Limb (tissue), 2 donors: ENCODE measurements around the gene ACTR1A.

Experiments used
- DNase-seq, 2 donors: peaks; one replicate each; pipeline ENCODE4 v3.0.0-alpha.2; 2016; ENCODE audit errors: extremely low spot score in 2 of 2

ACTR1A gene

GRCh38 chr10:102485093-102485784 lies 17.3 kb downstream of the ACTR1A start:
- DNase-seq: peak; percentile 59 to 63

GRCh38 chr10:102484021-102484420 lies 18.5 kb downstream of the ACTR1A start:
- DNase-seq: no peak

- no peak for DNase-seq
These were observed 22.1 kb downstream of the ACTR1A start for GRCh38 chr10:102480396-102480795.

- no peak for DNase-seq
These were observed 22.9 kb downstream of the ACTR1A start for GRCh38 chr10:102479651-102480050.

GRCh38 chr10:102476466-102477141 lies 25.9 kb downstream of the ACTR1A start:
- no peak for DNase-seq

- no peak for DNase-seq
These were observed 27.0 kb downstream of the ACTR1A start for GRCh38 chr10:102475451-102476040.

- no peak for DNase-seq
These were observed 28.8 kb downstream of the ACTR1A start for GRCh38 chr10:102473445-102474331.

- no peak for DNase-seq
These were observed 31.6 kb downstream of the ACTR1A start for GRCh38 chr10:102470579-102471546.

- no peak for DNase-seq
These were observed 33.8 kb downstream of the ACTR1A start for GRCh38 chr10:102468683-102469082.

- no peak for DNase-seq
These were observed 34.5 kb downstream of the ACTR1A start for GRCh38 chr10:102467971-102468438.

GRCh38 chr10:102467318-102467717 lies 35.2 kb downstream of the ACTR1A start:
- DNase-seq: no peak

GRCh38 chr10:102465466-102465865 lies 37.0 kb downstream of the ACTR1A start:
- DNase-seq: no peak

GRCh38 chr10:102463983-102464382 lies 38.5 kb downstream of the ACTR1A start:
- DNase-seq: no peak

GRCh38 chr10:102462512-102463054 lies 39.9 kb downstream of the ACTR1A start:
- no peak for DNase-seq

- DNase-seq: peak; percentile 68 to 92
These were observed 41.1 kb downstream of the ACTR1A start for GRCh38 chr10:102461187-102462054.

GRCh38 chr10:102460836-102461186 lies 41.7 kb downstream of the ACTR1A start:
- DNase-seq: no peak

- DNase-seq: no peak
These were observed 43.9 kb downstream of the ACTR1A start for GRCh38 chr10:102458656-102459055.

GRCh38 chr10:102457591-102458150 lies 44.8 kb downstream of the ACTR1A start:
- DNase-seq: no peak

- DNase-seq: no peak
These were observed 46.5 kb downstream of the ACTR1A start for GRCh38 chr10:102455893-102456471.
